GM18511 (cell line): Measurements from ENCODE around the gene CHRDL2.
A peak's percentile ranks its signal among the peaks of the same experiment; 100 is the strongest.

ENCODE experiments used
- ATAC-seq: cut with Tn5 transposase; IDR thresholded peaks from one replicate; pipeline ENCODE4 v1.9.1; 2021; ENCODE audit warnings: mild to moderate bottlenecking, moderate library complexity; ENCODE audit not compliant: unreplicated experiment

Gene CHRDL2

GRCh38 chr11:74713686-74714085 lies 17.5 kb downstream of the CHRDL2 start:
- no peak for ATAC-seq

- ATAC-seq: no peak
Measured at GRCh38 chr11:74710281-74710938, 20.8 kb downstream of the CHRDL2 start.

GRCh38 chr11:74709175-74709574 lies 22.1 kb downstream of the CHRDL2 start:
- ATAC-seq: no peak

- ATAC-seq: no peak
Measured at GRCh38 chr11:74707602-74708510, 23.4 kb downstream of the CHRDL2 start.

GRCh38 chr11:74707182-74707581 lies 24.0 kb downstream of the CHRDL2 start:
- ATAC-seq: no peak

GRCh38 chr11:74703211-74703610 lies 28.0 kb downstream of the CHRDL2 start:
- no peak for ATAC-seq

- ATAC-seq: peak; percentile 58
Measured at GRCh38 chr11:74702383-74703007, 28.7 kb downstream of the CHRDL2 start.

- no peak for ATAC-seq
Measured at GRCh38 chr11:74701351-74701750, 29.9 kb downstream of the CHRDL2 start.

GRCh38 chr11:74699615-74700396 lies 31.4 kb downstream of the CHRDL2 start:
- no peak for ATAC-seq

GRCh38 chr11:74697722-74698121 lies 33.5 kb downstream of the CHRDL2 start:
- ATAC-seq: no peak

GRCh38 chr11:74696939-74697675 lies 34.1 kb downstream of the CHRDL2 start:
- ATAC-seq: no peak

- no peak for ATAC-seq
Measured at GRCh38 chr11:74696500-74696899, 34.7 kb downstream of the CHRDL2 start.

- ATAC-seq: no peak
Measured at GRCh38 chr11:74695705-74696280, 35.4 kb downstream of the CHRDL2 start.

GRCh38 chr11:74694136-74694930 lies 36.9 kb downstream of the CHRDL2 start:
- ATAC-seq: no peak

GRCh38 chr11:74693531-74693930 lies 37.7 kb downstream of the CHRDL2 start:
- no peak for ATAC-seq

GRCh38 chr11:74691755-74692154 lies 39.5 kb downstream of the CHRDL2 start:
- ATAC-seq: no peak

GRCh38 chr11:74689666-74690065 lies 41.6 kb downstream of the CHRDL2 start:
- ATAC-seq: no peak

- no peak for ATAC-seq
Measured at GRCh38 chr11:74687237-74688023, 43.8 kb downstream of the CHRDL2 start.
